ENCODE results near the gene RNASEH2C.
"Not testable (repeated sequence)": the region's sequence is repeated elsewhere in the genome, so short reads cannot be mapped to it uniquely, and the experiment has no call there.

The RNASEH2C gene

GRCh38 chr11:65696802-65697552 is 23.6 kb downstream of the RNASEH2C start:
- no peak for DNase-seq (ENCODE audit: low read depth, low spot score)
- no peak overlapping the region for H3K4me3 ChIP-seq (ENCODE audit: low read length)

- no peak for DNase-seq (ENCODE audit: low read depth, low spot score)
- H3K4me3 ChIP-seq (ENCODE audit: low read length), result no peak overlapping the region
Observed at GRCh38 chr11:65695459-65696241, 24.9 kb downstream of the RNASEH2C start.

GRCh38 chr11:65692367-65692766 is 28.2 kb downstream of the RNASEH2C start:
- no peak for DNase-seq (ENCODE audit: low read depth, low spot score)
- no peak overlapping the region for H3K4me3 ChIP-seq (ENCODE audit: low read length)

- H3K4me3 ChIP-seq (ENCODE audit: low read length); DNase-seq (ENCODE audit: low read depth, low spot score): not testable (repeated sequence)
Observed at GRCh38 chr11:65691847-65692246, 28.8 kb downstream of the RNASEH2C start.

- DNase-seq (ENCODE audit: low read depth, low spot score), result no peak
- H3K4me3 ChIP-seq (ENCODE audit: low read length), result no peak overlapping the region
Observed at GRCh38 chr11:65685981-65686380, 34.6 kb downstream of the RNASEH2C start.

GRCh38 chr11:65683480-65683879 is 37.1 kb downstream of the RNASEH2C start:
- not testable (repeated sequence) for DNase-seq (ENCODE audit: low read depth, low spot score); H3K4me3 ChIP-seq (ENCODE audit: low read length)

- peak; percentile 60 for DNase-seq (ENCODE audit: low read depth, low spot score)
- H3K4me3 ChIP-seq (ENCODE audit: low read length), result peak overlapping the region; percentile 15; the same call in 1 of the 2 replicates
Observed at GRCh38 chr11:65680192-65680743, 40.3 kb downstream of the RNASEH2C start.

GRCh38 chr11:65672982-65673381 is 47.6 kb downstream of the RNASEH2C start:
- DNase-seq (ENCODE audit: low read depth, low spot score), result no peak
- H3K4me3 ChIP-seq (ENCODE audit: low read length), result no peak overlapping the region

GRCh38 chr11:65672180-65672860 is 48.3 kb downstream of the RNASEH2C start:
- DNase-seq (ENCODE audit: low read depth, low spot score), result no peak
- H3K4me3 ChIP-seq (ENCODE audit: low read length), result no peak overlapping the region
